ENCODE results near the gene PHB1. TPM values are rescaled to one million over a fixed set of nuclear protein-coding genes. Genes with fewer than 3 reads are reported as not detected.

The PHB1 gene
- total and polyA plus RNA-seq, 2 of the 8 experiments (the other 6 are each of a cell fraction or from before 2014, with no cell fraction given) = 386 to 597 TPM

- no peak for TF ChIP-seq CHD7 (IDR thresholded peaks at IDR 0.05; ENCODE audit: insufficient replicate concordance, low read length)
- TF ChIP-seq ATF2 (IDR thresholded peaks at IDR 0.05; ENCODE audit: low read length) = no peak
- TF ChIP-seq MAFK (IDR thresholded peaks at IDR 0.05; ENCODE audit: low read depth, low read length) = no peak
- TF ChIP-seq CTBP2 (IDR thresholded peaks at IDR 0.05; ENCODE audit: borderline replicate concordance, insufficient read depth, insufficient read length, low read length) = no peak
- TF ChIP-seq SIRT6 (IDR thresholded peaks at IDR 0.05; ENCODE audit: low read length) = no peak
- no peak for TF ChIP-seq HDAC6 (IDR thresholded peaks at IDR 0.05; ENCODE audit: low read depth, low read length)
- no peak for TF ChIP-seq PHF8 (conservative IDR thresholded peaks at IDR 0.05; ENCODE audit: low read depth, low read length)
- no peak for TF ChIP-seq SAP30 (IDR thresholded peaks at IDR 0.05; ENCODE audit: insufficient read depth, insufficient replicate concordance, low read length)
- no peak for TF ChIP-seq RAD21 (IDR thresholded peaks at IDR 0.05 in 1 of 2, conservative IDR thresholded peaks at IDR 0.05 in 1 of 2; ENCODE audit: low read depth in 2 of 2, low read length in 2 of 2)
Measured at GRCh38 chr17:49378311-49378710, 36.4 kb downstream of the PHB1 start (continued).
